Brain pericyte (primary cell): Measurements from ENCODE around the gene LMBR1L.
"Not testable (repeated sequence)": the region's sequence is repeated elsewhere in the genome, so short reads cannot be mapped to it uniquely, and the experiment has no call there.

ENCODE experiments used
- DNase-seq: peaks from one replicate; pipeline ENCODE4 v3.0.0-alpha.2; 2012; ENCODE audit warnings: low read depth, low spot score

The LMBR1L gene

GRCh38 chr12:49088150-49088931, 22.3 kb downstream of the LMBR1L start:
- DNase-seq, result peak; percentile 61

GRCh38 chr12:49086116-49086515, 24.5 kb downstream of the LMBR1L start:
- DNase-seq, result no peak

- DNase-seq, result no peak
Observed at GRCh38 chr12:49084438-49084837, 26.2 kb downstream of the LMBR1L start.

- DNase-seq, result no peak
Observed at GRCh38 chr12:49079793-49080192, 30.9 kb downstream of the LMBR1L start.

GRCh38 chr12:49070971-49071370, 39.7 kb downstream of the LMBR1L start:
- DNase-seq, result no peak

GRCh38 chr12:49069507-49070346, 40.9 kb downstream of the LMBR1L start, which contains the start of gene RHEBL1:
Gene RHEBL1, minus strand, starts transcription at chr12:49069979. Its CDS starts 194 bp downstream, at chr12:49069785.
- DNase-seq, result peak; percentile 76

- no peak for DNase-seq
Observed at GRCh38 chr12:49068879-49069506, 41.7 kb downstream of the LMBR1L start.

- no peak for DNase-seq
Observed at GRCh38 chr12:49066120-49066519, 44.5 kb downstream of the LMBR1L start.

- DNase-seq, result no peak
Observed at GRCh38 chr12:49064767-49065152, 45.9 kb downstream of the LMBR1L start.

GRCh38 chr12:49061916-49062315, 48.7 kb downstream of the LMBR1L start:
- not testable (repeated sequence) for DNase-seq

GRCh38 chr12:49061157-49061650, 49.4 kb downstream of the LMBR1L start:
- DNase-seq, result no peak

- peak; percentile 86 for DNase-seq
Observed at GRCh38 chr12:49060237-49061156, 50.1 kb downstream of the LMBR1L start, which contains the start of gene KMT2D. Gene KMT2D, minus strand, starts transcription at chr12:49060794. Its CDS starts 5,470 bp downstream, at chr12:49055324.

- DNase-seq, result no peak
Observed at GRCh38 chr12:49059299-49060171, 51.1 kb downstream of the LMBR1L start.

GRCh38 chr12:49059045-49059298, 51.7 kb downstream of the LMBR1L start:
- DNase-seq, result no peak

GRCh38 chr12:49058366-49059044, 52.1 kb downstream of the LMBR1L start:
- no peak for DNase-seq

GRCh38 chr12:49057888-49058287, 52.8 kb downstream of the LMBR1L start:
- no peak for DNase-seq

GRCh38 chr12:49055978-49056754, 54.5 kb downstream of the LMBR1L start:
- no peak for DNase-seq

- DNase-seq, result no peak
Observed at GRCh38 chr12:49055092-49055491, 55.6 kb downstream of the LMBR1L start.

GRCh38 chr12:49054524-49054923, 56.1 kb downstream of the LMBR1L start:
- no peak for DNase-seq
